ENCODE measurements around the gene ITPRIP. TPM values are rescaled to one million over a fixed set of nuclear protein-coding genes. Genes with fewer than 3 reads are reported as not detected.

ITPRIP gene
- total RNA-seq, 1 experiment from 2014 or later = 12.0 TPM

GRCh38 chr10:104324931-104325330 is 13.3 kb downstream of the ITPRIP start:
- ChIA-PET RAD21 (ENCODE audit: low non-redundant PET in 1 of 2, low total read pairs in 2 of 2, uncharacterized antibody in 2 of 2, unreplicated experiment in 2 of 2) (no interaction called here), POLR2A (no interaction called here), CTCF (no interaction called here)
- H2AFZ ChIP-seq (ENCODE audit: low read depth, low read length, poor library complexity, severe bottlenecking) = no peak overlapping the region
- H3K4me1 ChIP-seq (ENCODE audit: control insufficient read depth in 1 of 2, insufficient read depth in 2 of 2, low read length in 2 of 2) = peaks cover 32 to 38% of the 10 kb centered on the region in 2 experiments
- no peak overlapping the region for H3K9ac ChIP-seq (ENCODE audit: low read length)
- H3K36me3 ChIP-seq (ENCODE audit: control insufficient read depth in 1 of 2, insufficient read depth in 2 of 2, low read length in 2 of 2) = no peaks in the 10 kb centered on the region
- no peak overlapping the region for H3K4me3 ChIP-seq (replicated peaks in 1 of 2; ENCODE audit: low read depth in 1 of 2, low read length in 2 of 2)
- no peaks in the 10 kb centered on the region for H3K27me3 ChIP-seq (ENCODE audit: insufficient read depth, low read length)
- BruUV-seq (replicated peaks) = no TSS peak
- no peak for TF ChIP-seq ZFX (IDR thresholded peaks at IDR 0.05)
- TF ChIP-seq EZH2phosphoT487 (IDR thresholded peaks at IDR 0.05; ENCODE audit: borderline replicate concordance) = no peak
- TF ChIP-seq REST (IDR thresholded peaks at IDR 0.05; ENCODE audit: low read depth) = no peak
- TF ChIP-seq MAX (IDR thresholded peaks at IDR 0.05) = no peak
- TF ChIP-seq TCF7L2 (IDR thresholded peaks at IDR 0.05; ENCODE audit: borderline replicate concordance, extremely low read depth, insufficient read depth, insufficient read length) = no peak
- no peak for TF ChIP-seq FOSL1 (IDR thresholded peaks at IDR 0.05; ENCODE audit: low read depth)
- TF ChIP-seq YY1 (IDR thresholded peaks at IDR 0.05; ENCODE audit: extremely low read depth, insufficient replicate concordance, low read depth, low read length) = no peak
- TF ChIP-seq CBX3 (IDR thresholded peaks at IDR 0.05; ENCODE audit: low read depth) = no peak
- no peak for TF ChIP-seq ATF3 (IDR thresholded peaks at IDR 0.05)
- no peak for TF ChIP-seq EZH2 (IDR thresholded peaks at IDR 0.05)
- no peak for TF ChIP-seq ELF1 (IDR thresholded peaks at IDR 0.05; ENCODE audit: borderline replicate concordance, low read depth)
- no peak for TF ChIP-seq RAD21 (IDR thresholded peaks at IDR 0.05; ENCODE audit: low read depth)
- TF ChIP-seq CTCF (IDR thresholded peaks at IDR 0.05 in 2 of 3, conservative IDR thresholded peaks at IDR 0.05 in 1 of 3; ENCODE audit: borderline replicate concordance in 1 of 3, insufficient read depth in 1 of 3, low read depth in 2 of 3, low read length in 2 of 3) = no peak
- no peak for TF ChIP-seq POLR2A (IDR thresholded peaks at IDR 0.05; ENCODE audit: borderline replicate concordance, extremely low read depth, insufficient read depth, insufficient read length)
- TF ChIP-seq EGR1 (IDR thresholded peaks at IDR 0.05; ENCODE audit: low read depth) = no peak
- ATAC-seq (no peak), DNase-seq (ENCODE audit: low read depth, low spot score) (no peak)
- H3K79me2 ChIP-seq (ENCODE audit: insufficient read depth, low read length) = peaks cover 61% of the 10 kb centered on the region
- no peaks in the 10 kb centered on the region for H4K20me1 ChIP-seq (ENCODE audit: insufficient read depth)
- no peak overlapping the region for H3K4me2 ChIP-seq (ENCODE audit: low read length)
- intact Hi-C loops (cut with micrococcal nuclease) = no loop called here
- no peak overlapping the region for H3K27ac ChIP-seq (ENCODE audit: low read depth, low read length)
- no peaks in the 10 kb centered on the region for H3K9me2 ChIP-seq (ENCODE audit: insufficient read depth)
- no peaks in the 10 kb centered on the region for H3K9me3 ChIP-seq (ENCODE audit: control insufficient read depth in 1 of 2, insufficient read depth in 1 of 2, low read depth in 1 of 2, low read length in 2 of 2)

Measured in HCT116 (cell line).